GM13976 (cell line): Measurements from ENCODE around the gene CNOT4.
"Not testable (repeated sequence)": the region's sequence is repeated elsewhere in the genome, so short reads cannot be mapped to it uniquely, and the experiment has no call there.

ENCODE experiments used
- DNase-seq: peaks from one replicate; pipeline ENCODE4 v3.0.0; 2012; ENCODE audit warnings: low spot score
- in situ Hi-C: fragments of 300-500 bp; cut with MboI; formaldehyde crosslinking; loops from one replicate; pipeline ENCODE4 v1.12.0; 2022; ENCODE audit warnings: low sequenced_read_pairs, mixed read lengths, inconsistent platforms; ENCODE audit not compliant: unreplicated experiment
- TF ChIP-seq, protein P1 (sequence below): IDR thresholded peaks from 2 replicates; pipeline ENCODE4 v1.5.1; 2012; ENCODE audit warnings: borderline replicate concordance, mild to moderate bottlenecking; ENCODE audit not compliant: insufficient read depth; ENCODE audit errors: extremely low read depth, missing control alignments, control extremely low read depth

CNOT4 gene

DNA sequence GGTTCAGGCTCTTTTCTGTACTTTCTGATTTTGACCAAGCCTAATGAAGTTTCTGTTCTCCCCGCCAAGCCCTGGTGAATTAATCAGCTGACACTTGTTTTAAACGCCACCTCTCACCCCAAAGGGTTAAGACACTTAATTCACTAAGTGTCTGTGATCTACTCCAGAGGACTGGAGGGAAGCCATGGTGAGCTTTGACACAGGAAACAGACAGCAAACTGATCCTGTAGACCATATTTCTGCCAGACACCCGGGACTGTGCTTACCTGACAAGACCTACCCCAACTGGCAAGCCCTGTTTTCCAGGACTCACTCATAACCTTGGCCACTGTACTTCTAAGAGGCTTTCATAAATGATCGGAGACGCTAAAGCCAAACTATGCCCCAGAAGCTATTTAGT is 150.3 kb downstream of the CNOT4 start:
- TF ChIP-seq, protein P1, sequence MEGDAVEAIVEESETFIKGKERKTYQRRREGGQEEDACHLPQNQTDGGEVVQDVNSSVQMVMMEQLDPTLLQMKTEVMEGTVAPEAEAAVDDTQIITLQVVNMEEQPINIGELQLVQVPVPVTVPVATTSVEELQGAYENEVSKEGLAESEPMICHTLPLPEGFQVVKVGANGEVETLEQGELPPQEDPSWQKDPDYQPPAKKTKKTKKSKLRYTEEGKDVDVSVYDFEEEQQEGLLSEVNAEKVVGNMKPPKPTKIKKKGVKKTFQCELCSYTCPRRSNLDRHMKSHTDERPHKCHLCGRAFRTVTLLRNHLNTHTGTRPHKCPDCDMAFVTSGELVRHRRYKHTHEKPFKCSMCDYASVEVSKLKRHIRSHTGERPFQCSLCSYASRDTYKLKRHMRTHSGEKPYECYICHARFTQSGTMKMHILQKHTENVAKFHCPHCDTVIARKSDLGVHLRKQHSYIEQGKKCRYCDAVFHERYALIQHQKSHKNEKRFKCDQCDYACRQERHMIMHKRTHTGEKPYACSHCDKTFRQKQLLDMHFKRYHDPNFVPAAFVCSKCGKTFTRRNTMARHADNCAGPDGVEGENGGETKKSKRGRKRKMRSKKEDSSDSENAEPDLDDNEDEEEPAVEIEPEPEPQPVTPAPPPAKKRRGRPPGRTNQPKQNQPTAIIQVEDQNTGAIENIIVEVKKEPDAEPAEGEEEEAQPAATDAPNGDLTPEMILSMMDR = no peak
- in situ Hi-C loops = no loop called here

DNA sequence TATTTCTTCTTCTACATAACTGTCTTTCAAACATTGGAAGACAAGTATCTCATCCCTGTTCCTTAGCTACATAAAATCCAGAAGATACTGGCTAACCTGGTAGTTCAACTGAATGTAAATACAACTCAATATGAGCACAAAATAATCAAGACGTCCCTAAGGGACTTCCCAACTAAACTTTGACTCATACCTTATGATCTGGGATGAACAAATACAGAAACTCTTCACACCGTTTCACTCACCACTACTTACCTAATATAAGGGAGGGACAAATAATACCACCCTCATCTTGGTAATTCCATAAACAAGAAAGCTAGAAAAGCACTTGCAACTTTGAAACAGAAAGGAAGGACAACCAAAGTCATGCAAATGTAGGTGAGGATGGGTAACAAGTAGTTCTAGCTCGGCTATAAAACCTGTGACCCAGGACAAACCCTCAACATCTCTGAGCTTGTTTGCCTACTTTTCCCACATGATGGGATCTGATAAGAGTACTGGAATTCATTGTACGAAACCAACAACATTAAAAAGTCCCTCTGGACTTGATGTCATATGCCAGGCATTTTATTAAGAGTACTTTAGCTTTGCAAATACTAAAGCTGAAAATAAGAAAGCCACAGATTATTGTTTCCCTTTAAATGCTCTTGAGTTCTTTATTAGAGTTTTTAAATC is 154.4 kb downstream of the CNOT4 start:
- TF ChIP-seq, protein P1 = no peak
- in situ Hi-C loops = no loop called here
- DNase-seq = no peak

More for the DNA sequence above, 150.3 kb downstream of the CNOT4 start:
- DNase-seq = no peak

DNA sequence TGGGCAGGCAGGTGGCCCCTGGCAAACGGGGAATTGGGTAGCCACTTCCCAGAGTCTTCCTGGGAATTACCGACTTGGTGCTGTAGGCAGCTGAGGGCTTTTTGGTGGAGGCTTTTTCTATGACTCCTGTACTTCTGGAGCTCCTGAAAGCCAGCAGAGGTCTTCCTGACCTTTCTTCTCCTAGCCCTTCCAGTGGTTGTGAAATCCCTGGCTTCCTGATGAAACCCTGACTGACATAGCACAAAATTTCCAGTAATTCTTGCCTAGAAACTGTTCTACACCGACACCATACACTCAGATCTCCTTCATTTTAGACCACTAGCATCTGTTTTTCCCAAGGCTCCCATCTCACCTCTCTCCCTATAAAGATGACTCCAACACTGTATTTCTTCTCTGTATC is 156.1 kb downstream of the CNOT4 start:
- no peak for DNase-seq
- TF ChIP-seq, protein P1 = no peak
- in situ Hi-C loops = no loop called here

DNA sequence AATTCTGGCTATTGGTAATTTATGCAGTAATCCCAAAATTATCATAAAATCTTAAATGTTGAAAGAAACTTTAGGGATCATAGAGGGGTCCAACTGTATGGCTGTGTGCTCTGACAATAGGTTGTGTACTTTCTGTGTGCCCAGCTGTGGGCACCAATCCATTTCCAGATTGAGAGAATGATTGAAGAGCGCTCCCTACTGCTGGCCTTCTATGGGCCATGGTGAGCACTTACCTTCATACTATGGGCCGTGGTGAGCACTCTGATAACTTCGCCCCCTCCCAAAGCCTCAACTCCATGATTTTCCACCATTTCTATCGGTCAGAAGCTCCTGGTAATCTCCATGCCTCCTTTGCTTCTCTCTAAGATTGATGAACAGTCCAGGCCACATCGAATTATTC is 157.6 kb downstream of the CNOT4 start:
- DNase-seq = no peak
- TF ChIP-seq, protein P1 = no peak
- in situ Hi-C loops = no loop called here

DNA sequence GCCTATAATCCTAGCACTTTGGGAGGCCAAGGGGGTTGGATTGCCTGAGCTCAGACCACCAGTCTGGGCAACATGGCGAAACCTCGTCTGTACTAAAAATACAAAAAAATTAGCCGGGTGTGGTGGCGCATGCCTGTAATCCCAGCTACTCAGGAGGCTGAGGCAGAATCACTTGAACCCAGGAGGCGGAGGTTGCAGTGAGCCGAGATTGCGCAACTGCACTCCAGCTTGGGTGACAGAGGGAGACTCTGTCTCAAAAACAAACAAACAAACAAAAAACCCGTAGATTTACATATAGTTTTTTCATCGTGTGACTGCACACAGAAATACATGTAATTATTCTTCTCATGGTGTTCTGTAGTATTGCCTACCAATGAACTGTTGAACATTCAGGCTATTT is 158.8 kb downstream of the CNOT4 start:
- in situ Hi-C loops, DNase-seq: not testable (repeated sequence)

DNA sequence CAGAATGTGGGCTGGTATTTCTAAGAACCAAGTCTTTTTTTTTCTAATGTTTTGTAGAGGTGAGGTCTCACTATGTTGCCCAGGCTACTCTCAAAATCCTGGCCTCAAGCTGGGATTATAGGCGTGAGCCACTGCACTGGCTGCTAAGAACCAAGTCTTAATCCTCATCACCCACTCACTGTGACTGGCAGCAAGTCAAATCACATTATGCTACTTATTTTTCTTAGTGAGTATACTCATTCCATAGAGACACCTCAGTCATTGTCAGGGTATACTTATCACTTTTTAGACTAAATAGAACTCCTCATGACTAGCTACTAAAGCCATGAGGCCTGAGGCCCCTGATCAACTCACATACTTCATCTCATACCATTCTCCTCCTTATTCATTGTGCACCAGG is 160.2 kb downstream of the CNOT4 start:
- TF ChIP-seq, protein P1 = no peak
- no peak for DNase-seq
- in situ Hi-C loops = no loop called here

DNA sequence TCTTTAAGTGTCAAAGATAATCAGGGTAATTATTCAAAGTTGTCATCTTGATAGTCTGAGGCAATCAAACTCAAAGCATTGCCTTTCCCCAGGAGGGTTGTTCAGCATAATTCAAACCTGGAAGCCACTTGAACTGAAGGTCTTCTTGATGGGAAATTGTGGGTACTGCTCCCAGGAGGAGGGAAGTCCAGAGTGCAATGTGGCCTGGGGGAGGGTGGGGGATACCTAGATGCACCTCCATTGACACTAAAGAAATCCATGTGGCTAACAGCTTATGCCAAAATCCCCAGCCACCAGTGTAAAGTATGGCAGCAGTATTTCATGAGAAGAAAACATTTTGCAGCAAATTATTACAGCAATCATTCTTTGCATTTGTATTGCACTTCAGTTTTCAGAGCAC is 161.4 kb downstream of the CNOT4 start:
- TF ChIP-seq, protein P1 = no peak
- DNase-seq = no peak
- in situ Hi-C loops = no loop called here
